Activated CD4-positive, alpha-beta T cell treated with anti-CD3 and anti-CD28 coated beads for 4 hours (primary cell): ENCODE data around the gene GPR148.
"Not testable (repeated sequence)": the region's sequence is repeated elsewhere in the genome, so short reads cannot be mapped to it uniquely, and the experiment has no call there.

Experiments
- DNase-seq, 2 donors: peaks; one replicate each; pipeline ENCODE4 v3.0.0-alpha.2; 2020

The GPR148 gene

GRCh38 chr2:130728549-130729316 lies at the start of gene GPR148:
GPR148 (plus strand) TSS chr2:130729070; CDS start chr2:130729152, 82 bp downstream.
- DNase-seq: no peak

- not testable (repeated sequence) for DNase-seq
Observed at GRCh38 chr2:130692041-130692770, 36.7 kb upstream of the GPR148 start.

GRCh38 chr2:130693474-130693873 lies 35.4 kb upstream of the GPR148 start:
- not testable (repeated sequence) for DNase-seq

GRCh38 chr2:130703250-130703649 lies 25.6 kb upstream of the GPR148 start:
- DNase-seq: not testable (repeated sequence)

GRCh38 chr2:130714795-130715194 lies 14.1 kb upstream of the GPR148 start:
- not testable (repeated sequence) for DNase-seq

- DNase-seq: no peak
Observed at GRCh38 chr2:130720036-130720435, 8.8 kb upstream of the GPR148 start.

- DNase-seq: no peak
Observed at GRCh38 chr2:130720528-130720927, 8.3 kb upstream of the GPR148 start.

GRCh38 chr2:130724455-130724854 lies 4.4 kb upstream of the GPR148 start:
- DNase-seq: no peak

- no peak for DNase-seq
Observed at GRCh38 chr2:130726614-130727180, 2.2 kb upstream of the GPR148 start.

GRCh38 chr2:130727286-130727924 lies 1.5 kb upstream of the GPR148 start:
- DNase-seq: peak; percentile 80 to 82

- peak; percentile 16 to 35 for DNase-seq
Observed at GRCh38 chr2:130728007-130728454, 839 bp upstream of the GPR148 start.

- DNase-seq: no peak
Observed at GRCh38 chr2:130729322-130730299, 741 bp downstream of the GPR148 start.

- not testable (repeated sequence) for DNase-seq
Observed at GRCh38 chr2:130732257-130732656, 3.4 kb downstream of the GPR148 start.

GRCh38 chr2:130735200-130735599 lies 6.3 kb downstream of the GPR148 start:
- no peak for DNase-seq

GRCh38 chr2:130736487-130736886 lies 7.6 kb downstream of the GPR148 start:
- DNase-seq: no peak

GRCh38 chr2:130737592-130737991 lies 8.7 kb downstream of the GPR148 start:
- no peak for DNase-seq

- DNase-seq: no peak
Observed at GRCh38 chr2:130740671-130741070, 11.8 kb downstream of the GPR148 start.

- no peak for DNase-seq
Observed at GRCh38 chr2:130743278-130743677, 14.4 kb downstream of the GPR148 start.

GRCh38 chr2:130744287-130745117 lies 15.6 kb downstream of the GPR148 start:
- no peak for DNase-seq

- no peak for DNase-seq
Observed at GRCh38 chr2:130749078-130749477, 20.2 kb downstream of the GPR148 start.

GRCh38 chr2:130749641-130750040 lies 20.8 kb downstream of the GPR148 start:
- no peak for DNase-seq
